ENCODE data around the gene CTTNBP2NL.
"Not testable (repeated sequence)": the region's sequence is repeated elsewhere in the genome, so short reads cannot be mapped to it uniquely, and the experiment has no call there.

The CTTNBP2NL gene

DNA sequence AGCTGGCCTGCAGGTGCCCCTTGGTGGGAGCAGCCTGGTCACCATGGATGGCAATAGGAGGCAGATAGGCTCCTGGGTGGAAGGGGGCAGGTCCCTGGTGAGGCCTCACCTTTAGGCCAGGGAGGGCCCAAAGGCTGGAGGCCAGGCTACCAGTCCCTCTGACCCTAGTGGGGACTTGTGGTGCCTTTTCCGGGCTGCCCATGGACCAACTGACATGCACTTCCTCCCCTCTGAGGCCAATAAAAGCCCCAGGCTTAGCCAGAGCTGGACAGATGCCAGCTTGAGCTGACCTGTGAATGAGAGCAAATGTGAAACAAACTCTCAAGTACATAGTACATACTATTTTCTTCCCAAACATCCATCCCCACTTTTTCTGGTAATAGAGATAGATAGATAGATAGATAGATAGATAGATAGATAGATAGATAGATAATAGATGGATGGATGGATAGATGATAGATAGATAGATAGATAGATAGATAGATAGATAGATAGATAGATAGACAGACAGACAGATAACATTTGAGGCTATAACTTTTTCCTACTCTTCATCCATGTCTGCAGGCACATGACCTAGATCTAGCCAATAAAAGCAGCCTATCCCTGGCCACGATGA lies 9.2 kb upstream of the CTTNBP2NL start:
- no peak for DNase-seq

DNA sequence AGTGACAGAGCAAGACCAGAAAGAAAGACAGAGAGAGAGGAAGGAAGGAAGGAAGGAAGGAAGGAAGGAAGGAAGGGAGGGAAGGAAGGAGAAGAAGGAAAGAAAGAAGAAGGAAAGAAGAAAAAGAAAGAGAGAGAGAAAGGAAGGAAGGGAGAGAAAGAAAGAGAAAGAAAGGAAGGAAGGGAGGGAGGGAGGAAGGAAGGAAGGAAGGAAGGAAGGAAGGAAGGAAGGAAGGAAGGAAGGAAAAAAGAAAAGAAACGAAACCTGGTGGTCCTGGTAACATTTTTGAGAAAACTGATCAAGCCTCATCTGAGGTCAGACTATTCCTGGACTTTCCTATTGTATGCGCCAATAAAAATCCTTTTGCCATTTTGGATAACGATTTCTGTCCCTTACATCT lies 8.2 kb upstream of the CTTNBP2NL start:
- no peak for DNase-seq

DNA sequence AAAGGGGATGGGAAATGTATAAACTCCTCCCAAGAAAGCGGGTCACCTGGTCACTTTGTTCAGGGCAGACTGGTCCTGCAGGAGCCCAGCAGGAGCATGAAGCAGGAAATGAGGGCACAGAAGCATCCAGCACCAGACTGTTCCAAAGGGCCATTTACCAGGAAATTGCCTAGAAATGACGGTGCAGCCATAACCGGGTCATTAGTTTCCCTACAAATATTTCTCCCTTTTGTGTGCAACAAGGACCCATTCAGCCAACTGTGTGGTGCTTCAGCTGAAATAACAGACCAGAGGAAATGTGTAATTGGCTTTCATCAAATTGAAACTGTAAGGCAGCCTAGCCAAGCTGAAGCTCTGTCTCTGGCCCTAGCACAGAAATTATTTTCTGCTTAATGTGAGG lies 7.6 kb upstream of the CTTNBP2NL start:
- DNase-seq = no peak

DNA sequence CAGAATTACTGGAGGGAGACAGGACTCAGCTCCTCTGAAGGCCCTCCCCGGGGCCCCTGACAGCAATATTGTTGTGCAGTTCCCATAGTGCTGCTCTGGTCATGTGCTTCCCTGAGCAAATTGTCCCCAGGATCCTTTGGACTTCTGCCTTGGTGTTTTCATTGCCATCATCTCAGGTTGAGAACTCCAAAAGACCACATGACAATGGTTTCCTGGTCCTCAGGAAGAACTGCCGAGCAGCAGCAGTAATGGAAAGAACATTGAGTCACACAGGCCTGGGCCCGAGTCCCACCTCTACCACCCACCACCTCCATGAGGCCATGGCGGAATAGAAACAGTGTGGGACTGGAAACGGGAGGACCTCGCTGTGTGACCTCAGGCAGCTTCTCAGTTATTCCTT lies 6.3 kb upstream of the CTTNBP2NL start:
- DNase-seq = no peak

DNA sequence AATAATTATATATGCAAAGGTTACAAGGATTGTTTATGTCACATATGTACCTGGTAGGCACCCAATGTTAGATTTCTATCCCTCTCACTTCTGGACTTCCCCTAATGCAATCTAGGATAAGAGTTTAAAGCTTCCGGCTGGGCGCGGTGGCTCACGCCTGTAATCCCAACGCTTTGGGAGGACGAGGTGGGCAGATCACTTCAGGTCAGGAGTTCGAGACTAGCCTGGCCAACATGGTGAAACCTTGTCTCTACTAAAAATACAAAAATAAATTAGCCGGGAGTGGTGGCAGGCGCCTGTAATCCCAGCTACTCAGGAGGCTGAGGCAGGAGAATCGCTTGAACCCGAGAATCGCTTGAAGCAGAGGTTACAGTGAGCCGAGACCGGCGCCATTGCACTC lies 5.7 kb upstream of the CTTNBP2NL start:
- DNase-seq = not testable (repeated sequence)

DNA sequence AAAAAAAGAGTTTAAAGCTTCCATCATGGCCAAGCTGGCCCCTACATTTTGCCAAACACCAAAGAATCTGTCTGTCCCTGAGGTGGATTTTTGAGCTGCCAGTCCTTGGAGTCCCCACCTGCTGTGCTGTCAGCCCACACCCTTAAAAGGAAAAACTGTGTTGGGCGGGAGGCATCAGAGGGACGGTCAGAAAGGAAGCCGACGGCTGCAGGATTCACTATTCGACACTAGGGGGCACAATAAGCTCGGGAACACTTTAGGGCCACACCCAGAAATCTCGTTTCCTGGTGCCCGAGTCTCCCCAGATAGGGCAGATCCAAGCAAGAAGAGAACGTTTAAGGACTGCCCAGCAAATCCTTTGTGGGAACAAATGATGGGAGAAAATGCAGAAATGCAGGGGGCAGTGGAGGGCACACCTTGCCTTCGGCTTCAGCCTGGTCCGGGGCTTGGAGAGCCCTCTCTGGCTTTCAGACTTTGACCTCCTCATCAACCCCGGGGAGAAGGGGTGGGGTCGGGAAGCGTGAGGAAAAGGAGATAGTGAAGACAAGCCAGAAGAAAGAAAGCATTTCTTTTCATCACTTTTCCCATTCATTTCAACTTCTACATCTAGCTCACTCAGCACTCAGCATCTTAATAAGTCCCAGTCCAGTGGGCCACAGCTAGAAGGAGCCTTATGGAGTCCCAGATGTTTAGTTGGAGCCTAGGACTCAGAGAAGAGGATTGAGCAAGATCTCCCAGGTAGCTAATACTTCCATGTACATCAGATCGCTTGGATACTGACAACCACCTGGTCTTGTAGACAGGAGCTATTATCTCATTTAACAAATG lies 5.0 kb upstream of the CTTNBP2NL start:
- DNase-seq = peak; percentile 84

DNA sequence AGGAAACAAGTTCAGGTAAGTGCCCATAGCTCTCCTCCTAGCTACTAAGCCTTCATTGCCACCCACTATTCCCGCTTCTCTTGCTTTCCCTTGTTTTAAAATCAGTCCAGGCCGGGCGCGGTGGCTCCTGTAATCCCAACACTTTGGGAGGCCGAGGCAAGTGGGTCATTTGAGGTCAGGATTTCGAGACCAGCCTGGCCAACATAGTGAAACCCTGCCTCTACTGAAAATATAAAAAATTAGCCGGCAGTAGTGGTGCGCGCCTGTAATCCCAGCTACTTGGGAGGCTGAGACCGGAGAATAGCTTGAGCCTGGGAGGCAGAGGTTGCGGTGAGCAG lies 4.4 kb upstream of the CTTNBP2NL start:
- DNase-seq = no peak

DNA sequence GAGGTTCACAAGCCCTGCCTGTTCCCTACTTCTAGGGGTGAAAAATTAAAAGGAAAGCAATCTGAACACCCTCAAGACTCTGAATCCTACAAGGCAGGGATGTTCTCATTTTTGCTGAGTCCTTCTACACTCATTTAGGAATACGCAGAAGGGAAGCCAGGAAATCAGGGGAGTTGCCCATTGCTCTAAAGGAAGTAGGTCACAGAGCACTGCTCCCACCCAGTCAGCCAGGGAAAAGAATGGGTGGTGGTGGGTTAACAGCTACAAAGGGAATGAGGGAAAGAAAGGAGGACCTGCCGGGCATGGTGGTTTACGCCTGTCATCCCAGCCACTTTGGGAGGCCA lies 2.4 kb upstream of the CTTNBP2NL start:
- no peak for DNase-seq

DNA sequence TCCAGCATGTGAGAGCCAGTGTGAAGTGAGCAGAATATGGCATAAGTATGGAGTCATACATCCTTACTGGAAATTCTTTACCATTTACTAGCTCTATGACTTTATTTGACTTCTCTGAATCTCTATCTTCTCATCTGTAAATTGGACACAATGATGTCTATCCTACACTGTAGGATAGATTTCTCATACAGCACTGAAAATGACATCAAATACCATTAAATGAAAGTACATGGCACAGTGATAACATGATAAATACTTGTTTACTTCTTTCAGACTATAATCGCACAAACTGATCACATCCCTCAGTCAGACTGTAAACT lies 1.3 kb upstream of the CTTNBP2NL start:
- no peak for DNase-seq

DNA sequence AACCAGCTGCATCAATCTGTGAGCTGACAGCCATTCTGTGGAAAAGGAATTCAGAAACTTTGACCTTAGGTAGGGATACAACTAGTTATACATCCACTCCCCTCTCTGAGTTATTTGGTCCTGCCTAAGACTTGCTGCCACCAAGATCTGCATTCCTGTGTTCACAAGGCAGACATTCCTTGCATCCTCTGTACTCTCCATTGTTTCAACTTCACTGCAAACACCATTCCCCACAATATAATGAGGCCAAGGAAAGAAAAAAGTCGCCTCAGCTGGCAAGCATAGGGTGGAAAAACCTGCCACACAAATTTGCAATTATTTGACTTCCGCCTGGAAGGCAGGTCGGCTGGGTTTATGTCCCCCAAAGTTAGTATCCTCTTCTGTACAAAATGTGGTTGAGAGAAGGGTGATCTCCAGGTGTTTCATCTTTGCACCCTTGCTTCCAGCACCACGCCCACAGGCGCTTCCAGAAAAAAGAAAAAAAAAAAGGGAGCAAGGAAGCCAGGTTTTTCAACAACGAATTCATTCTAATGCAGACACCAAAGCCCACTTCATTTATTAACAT lies 676 bp upstream of the CTTNBP2NL start:
- no peak for DNase-seq

DNA sequence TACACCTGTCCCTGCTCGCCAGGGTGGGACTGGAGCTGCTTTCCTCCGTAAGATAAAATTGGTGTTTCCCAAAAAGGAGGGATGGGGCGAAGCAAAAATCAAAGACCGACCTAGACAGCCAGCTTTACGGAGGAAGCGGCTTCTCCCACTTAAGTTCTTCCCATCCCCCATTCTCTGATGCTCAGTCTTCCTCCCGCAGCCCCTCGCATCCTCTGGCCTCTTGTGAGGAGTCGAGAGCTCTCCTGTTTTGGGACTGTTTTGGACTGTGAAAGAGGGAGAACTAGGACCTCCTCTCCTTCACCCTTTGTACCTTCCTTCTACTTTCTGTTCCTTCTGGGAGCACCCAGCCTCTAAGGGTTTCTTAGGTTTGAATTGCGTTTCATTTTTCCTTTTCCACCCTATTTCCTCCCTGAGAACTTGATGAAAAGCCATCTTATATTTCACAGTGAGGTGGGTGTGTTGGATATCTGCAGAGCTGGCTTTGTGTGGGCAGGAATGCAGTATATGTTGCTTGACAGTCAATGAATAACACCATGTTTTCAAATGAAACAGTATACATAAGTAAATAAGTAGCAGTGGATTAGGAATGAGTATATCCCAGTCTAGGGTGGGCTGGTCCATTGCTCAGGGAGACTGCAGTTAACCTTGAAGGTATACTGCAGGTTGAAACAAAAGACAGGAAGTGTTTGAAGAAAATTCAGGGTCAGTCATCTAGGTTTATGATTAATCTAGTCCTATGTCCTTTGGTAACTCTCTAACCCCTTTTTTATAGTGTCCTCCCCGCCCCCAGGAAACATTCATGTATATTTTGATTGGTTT lies 848 bp downstream of the CTTNBP2NL start:
- DNase-seq = peak; percentile 9

DNA sequence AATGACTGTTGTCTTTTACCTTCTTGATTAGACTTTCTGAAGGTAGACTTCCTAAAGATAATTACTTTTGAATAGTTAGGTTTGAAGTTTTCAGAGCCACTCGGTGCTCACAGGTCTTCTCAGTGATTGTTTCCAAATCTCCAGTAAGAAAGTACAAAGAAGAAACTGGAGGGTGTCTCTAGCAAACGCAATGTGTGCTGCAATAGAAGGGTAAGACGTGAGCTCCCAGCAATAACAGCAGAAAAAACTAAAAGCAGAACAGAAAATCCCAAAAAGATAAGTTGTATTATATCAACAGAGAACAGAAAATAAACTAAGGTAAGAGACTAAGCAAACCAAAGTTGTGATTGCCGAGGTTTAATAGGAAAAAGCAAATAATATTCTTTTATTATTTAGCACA lies 1.8 kb downstream of the CTTNBP2NL start:
- no peak for DNase-seq

DNA sequence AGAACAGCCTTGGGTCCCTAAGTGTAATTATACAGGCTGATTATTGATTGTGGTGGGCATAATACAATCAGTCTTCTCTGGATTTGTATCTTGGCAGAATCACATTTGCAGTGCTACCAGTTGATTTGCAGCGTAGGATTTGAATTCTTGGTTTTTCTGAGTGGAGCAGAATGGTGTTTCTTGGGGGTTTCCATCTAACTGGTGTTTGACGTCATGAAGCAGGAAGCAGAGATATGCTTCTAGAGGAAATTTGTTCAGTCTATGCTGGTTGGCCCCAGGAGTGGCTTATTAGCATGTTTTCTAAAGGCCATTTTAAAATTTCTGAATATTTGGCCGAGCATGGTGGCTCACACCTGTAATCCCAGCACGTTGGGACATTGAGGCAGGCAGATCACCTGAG lies 3.4 kb downstream of the CTTNBP2NL start:
- no peak for DNase-seq

DNA sequence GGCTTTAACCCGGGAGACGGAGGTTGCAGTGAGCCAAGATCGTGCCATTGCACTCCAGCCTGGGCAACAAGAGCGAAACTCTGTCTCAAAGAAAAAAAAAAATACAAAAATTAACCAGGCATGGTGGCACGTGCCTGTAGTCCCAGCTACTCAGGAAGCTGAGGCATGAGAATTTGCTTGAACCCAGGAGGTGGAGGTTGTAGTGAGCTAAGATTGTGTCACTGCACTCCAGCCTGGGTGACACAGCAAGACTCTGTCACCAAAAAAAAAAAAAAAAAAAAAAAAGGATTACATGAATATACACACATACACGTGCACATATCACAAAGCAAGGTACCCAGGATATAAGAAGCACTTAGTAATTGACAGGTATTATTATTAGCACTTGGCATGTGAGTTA lies 4.7 kb downstream of the CTTNBP2NL start:
- not testable (repeated sequence) for DNase-seq

DNA sequence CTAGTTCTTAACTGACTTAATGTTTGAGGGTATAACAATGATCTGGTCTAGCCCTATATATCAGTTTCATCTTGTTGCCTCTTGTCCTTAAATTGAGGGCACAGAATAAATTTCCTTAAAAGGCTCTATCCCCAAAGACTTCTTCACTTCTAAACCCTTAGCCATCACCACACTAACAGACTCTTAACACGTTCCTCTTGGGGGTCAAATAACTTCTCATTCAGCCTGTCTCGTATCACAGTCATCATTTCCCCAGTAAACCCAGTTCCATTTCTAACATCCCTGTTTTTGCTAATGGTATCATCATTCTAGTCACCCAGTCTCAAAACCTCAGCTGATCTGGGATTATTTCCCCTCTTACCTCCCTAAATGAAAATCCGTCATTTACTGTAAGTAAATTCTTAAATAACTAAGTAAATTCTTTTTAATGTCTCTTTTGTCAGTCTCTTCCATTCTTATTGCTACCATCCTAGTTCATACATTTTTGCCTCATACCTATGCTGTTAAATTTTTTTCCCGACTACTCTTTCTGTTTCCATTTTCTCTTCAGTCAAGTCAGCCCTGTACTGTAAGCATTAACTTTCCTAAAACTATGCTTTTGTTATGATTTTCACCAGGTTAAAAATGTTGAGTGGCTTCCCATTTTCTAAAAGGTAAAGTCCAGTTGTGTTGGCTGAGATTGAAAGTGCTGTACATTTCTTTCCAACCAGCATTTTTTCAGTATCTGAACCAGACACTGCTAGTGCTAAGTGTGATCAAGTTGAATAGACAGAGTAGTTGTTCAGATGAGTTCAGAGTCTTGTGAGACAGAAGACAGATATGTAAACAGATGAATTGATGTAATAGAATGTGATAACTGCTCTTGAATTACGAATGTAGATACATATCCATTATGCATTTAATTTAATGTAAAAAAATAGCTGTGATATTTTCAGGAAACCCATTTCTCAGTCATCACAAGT lies 6.9 kb downstream of the CTTNBP2NL start:
- DNase-seq = no peak

DNA sequence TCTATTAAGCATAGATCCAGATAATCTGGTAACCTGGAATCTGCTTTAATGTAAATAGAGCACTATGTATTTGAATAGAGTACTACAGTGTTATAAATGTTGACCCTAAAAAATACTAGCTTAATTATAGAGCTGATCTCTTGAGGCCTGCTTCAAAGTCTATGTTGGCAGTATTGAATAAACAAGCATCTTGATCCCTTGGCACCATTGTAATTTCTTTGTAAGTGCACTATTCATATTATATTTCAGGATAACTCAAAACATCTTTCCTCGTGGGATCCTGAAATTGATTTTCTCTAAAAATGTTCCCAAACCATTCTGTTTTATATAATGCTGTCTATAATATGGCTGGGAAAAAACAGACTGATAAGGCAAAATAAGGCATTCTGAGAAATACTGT lies 10.8 kb downstream of the CTTNBP2NL start:
- no peak for DNase-seq

DNA sequence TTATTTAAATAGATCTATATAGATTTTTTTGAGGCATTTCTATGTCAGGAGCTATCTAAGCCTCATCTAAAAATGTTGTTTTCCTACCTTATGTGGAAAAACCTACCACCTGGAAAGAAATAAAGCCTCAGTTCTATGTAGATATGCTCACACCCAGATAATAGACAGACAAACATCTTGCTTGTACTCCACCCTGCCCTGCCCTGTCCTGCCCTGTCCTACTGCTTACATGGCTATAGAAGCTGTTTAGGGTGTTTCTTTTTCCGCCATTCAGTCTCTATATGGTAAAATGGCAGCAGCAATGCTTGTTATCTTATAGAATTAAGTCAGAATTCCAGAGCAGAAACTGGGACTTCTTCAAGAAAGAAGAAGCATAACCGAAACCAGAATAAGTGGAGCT lies 13.4 kb downstream of the CTTNBP2NL start:
- no peak for DNase-seq

DNA sequence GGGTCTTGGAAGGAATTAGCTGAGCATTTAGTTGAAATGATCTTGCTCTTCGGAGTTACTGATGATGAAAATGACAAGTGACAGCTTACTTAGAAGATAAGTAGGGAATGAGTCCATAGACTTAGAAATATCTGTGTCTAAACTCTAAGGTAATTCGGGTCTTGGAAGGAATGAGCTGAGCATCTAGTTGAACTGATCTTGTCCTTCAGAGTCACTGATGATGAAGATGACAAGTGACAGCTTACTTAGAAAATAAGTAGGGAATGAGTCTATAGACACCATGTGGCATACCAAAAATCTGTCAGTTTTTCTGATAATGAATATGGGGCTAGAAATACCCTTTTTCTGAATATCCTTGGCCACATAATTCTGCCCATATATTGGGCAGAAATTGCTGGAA lies 14.7 kb downstream of the CTTNBP2NL start:
- DNase-seq = no peak

DNA sequence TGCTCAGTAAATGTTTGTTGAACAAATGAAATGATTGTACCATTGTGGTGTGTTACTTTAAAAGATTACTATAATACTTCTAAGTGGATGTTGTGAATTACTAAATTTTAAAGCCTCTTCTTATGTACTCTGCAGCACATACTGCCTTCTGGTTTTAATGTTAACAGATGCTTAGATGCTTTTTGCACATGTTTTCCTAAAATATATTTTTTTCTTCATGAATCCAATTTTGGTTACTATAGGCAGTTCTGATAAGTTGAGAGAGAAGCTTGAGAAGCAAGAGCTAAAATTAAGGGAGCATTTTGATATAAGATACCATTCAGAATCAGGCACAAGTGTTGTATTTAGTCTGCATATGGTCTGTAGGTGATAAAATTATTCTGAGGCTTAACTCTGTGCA lies 21.3 kb downstream of the CTTNBP2NL start:
- no peak for DNase-seq

DNA sequence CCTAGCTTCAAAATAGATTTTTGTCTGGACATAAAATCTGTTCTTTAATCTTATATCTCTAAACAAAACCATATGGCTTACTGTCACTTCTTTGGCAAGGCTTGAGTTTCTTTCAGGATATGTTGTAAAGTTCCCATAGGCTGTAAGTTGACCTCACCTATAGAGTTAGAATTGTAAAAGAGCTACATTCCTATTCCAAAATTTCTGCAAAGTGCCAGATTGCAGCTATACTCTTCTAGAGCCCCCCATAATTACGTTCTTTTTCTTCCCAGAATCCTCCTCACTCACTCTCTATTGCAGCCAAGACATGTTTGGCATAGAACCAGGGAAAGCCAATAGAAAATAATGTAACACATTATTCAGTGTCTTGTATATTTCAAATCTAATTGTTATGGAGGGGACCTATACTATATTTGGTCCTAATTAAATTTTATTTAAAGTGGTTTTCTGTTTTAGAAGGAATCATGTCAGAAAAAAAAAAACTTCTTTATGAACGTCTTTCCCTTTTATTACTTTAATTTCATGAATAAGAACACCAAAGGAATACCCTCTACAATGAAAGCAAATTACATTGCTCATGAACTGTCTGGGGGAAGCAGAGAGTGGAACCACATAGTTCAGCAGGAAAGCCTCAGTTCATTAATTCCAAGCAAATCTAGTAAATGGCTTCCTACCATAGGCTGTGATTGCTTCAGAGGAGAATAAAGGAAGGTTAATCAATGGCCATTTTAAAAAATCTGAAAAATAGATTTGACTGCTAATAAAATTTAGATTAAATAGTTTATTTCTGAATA lies 22.3 kb downstream of the CTTNBP2NL start:
- no peak for DNase-seq

DNA sequence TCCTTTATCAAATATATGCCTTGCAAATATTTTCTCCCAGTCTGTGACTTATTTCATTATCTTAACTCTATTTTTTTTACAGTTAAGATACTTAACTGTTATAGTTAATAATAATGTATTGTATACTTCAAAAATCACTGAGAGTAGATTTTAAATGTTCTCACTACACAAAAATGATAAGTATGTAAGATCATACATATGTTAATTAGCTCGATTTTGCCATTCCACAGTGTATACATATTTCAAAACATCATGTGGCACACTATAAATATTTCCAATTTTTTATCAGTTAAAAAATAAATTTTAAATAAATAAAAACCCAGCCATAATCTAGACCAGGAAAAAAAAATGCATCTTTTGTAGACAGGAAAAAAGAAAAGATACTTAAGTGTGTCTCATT lies 27.2 kb downstream of the CTTNBP2NL start:
- DNase-seq = no peak

DNA sequence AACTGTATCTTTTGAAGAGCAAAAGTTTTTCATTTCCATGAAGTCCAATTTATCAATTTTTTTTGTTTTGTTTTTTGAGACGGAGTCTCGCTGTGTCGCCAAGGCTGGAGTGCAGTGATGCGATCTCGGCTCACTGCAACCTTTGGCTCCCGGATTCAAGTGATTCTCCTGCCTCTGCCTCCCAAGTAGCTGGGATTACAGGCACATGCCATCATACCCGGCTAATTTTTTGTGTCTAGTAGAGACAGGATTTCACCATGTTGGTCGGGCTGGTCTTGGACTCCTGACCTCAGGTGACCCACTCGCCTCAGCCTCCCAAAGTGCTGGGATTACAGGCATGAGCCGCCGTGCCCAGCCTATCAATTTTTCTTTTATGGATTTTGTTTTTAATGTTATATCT lies 27.7 kb downstream of the CTTNBP2NL start:
- DNase-seq = not testable (repeated sequence)
